GM23338 (cell line): ENCODE results near the gene PARVG. TPM values are rescaled to one million over a fixed set of nuclear protein-coding genes. Genes with fewer than 3 reads are reported as not detected.

Experiments
- ATAC-seq: fragments of 200-7000 bp; cut with Tn5 transposase; 3 replicates; pipeline ENCODE4 v1.9.1; 2020
- DNase-seq: peaks from one replicate; pipeline ENCODE4 v3.0.0-alpha.2; 2015; ENCODE audit warnings: low spot score
- H2AFZ ChIP-seq: fragments of 200-600 bp; sonication (generic); 2 replicates; pipeline ENCODE4 v1.8.0; 2016; ENCODE audit warnings: antibody characterized with exemption, mild to moderate bottlenecking, moderate library complexity
- H3F3A ChIP-seq: fragments of 200-600 bp; sonication (generic); replicated peaks from 2 replicates; pipeline ENCODE4 v1.8.0; 2017; ENCODE audit warnings: antibody characterized with exemption, mixed run types, low read depth
- H3K27ac ChIP-seq: fragments of 200-600 bp; sonication (generic); 2 replicates; pipeline ENCODE4 v1.6.1; 2016; ENCODE audit warnings: low read depth
- H3K27me3 ChIP-seq: fragments of 200-600 bp; sonication (generic); 2 replicates; pipeline ENCODE4 v1.8.0; 2016; ENCODE audit warnings: mild to moderate bottlenecking, mixed run types, moderate library complexity; ENCODE audit not compliant: insufficient read depth
- H3K36me3 ChIP-seq: fragments of 200-600 bp; sonication (generic); 2 replicates; pipeline ENCODE4 v1.8.0; 2016; ENCODE audit warnings: mild to moderate bottlenecking; ENCODE audit not compliant: insufficient read depth
- H3K4me1 ChIP-seq: fragments of 200-600 bp; sonication (generic); 2 replicates; pipeline ENCODE4 v1.8.0; 2016; ENCODE audit warnings: mild to moderate bottlenecking, moderate library complexity; ENCODE audit not compliant: insufficient read depth
- H3K4me2 ChIP-seq: fragments of 200-600 bp; sonication (generic); 2 replicates; pipeline ENCODE4 v1.7.1; 2017; ENCODE audit warnings: mixed run types
- H3K4me3 ChIP-seq: fragments of 200-600 bp; sonication (generic); 2 replicates; pipeline ENCODE4 v1.6.1; 2016; ENCODE audit warnings: mixed run types
- H3K79me2 ChIP-seq: fragments of 200-600 bp; sonication (generic); replicated peaks from 2 replicates; pipeline ENCODE4 v1.8.0; 2017; ENCODE audit warnings: mild to moderate bottlenecking; ENCODE audit not compliant: insufficient read depth
- H3K9me2 ChIP-seq: fragments of 200-600 bp; sonication (generic); 2 replicates; pipeline ENCODE4 v1.8.0; 2017; ENCODE audit not compliant: insufficient read depth
- H4K20me1 ChIP-seq: fragments of 200-600 bp; sonication (generic); replicated peaks from 2 replicates; pipeline ENCODE4 v1.8.0; 2017; ENCODE audit warnings: mild to moderate bottlenecking; ENCODE audit not compliant: insufficient read depth
- H3K27ac Mint-ChIP-seq: 2 replicates; pipeline ENCODE4 v1.8.0; 2020; ENCODE audit warnings: inconsistent platforms, mild to moderate bottlenecking, moderate library complexity, mixed read lengths
- H3K27me3 Mint-ChIP-seq: 3 replicates; pipeline ENCODE4 v1.8.0; 2022; ENCODE audit warnings: low read depth, mild to moderate bottlenecking, moderate library complexity, mixed read lengths, inconsistent platforms; ENCODE audit not compliant: insufficient read depth, poor library complexity
- H3K36me3 Mint-ChIP-seq: 3 replicates; pipeline ENCODE4 v1.8.0; 2021; ENCODE audit warnings: low read depth, mild to moderate bottlenecking, inconsistent platforms, moderate library complexity, mixed read lengths
- H3K4me1 Mint-ChIP-seq: 3 replicates; pipeline ENCODE4 v1.8.0; 2020; ENCODE audit warnings: mild to moderate bottlenecking, inconsistent platforms, mixed read lengths
- H3K4me3 Mint-ChIP-seq: 3 replicates; pipeline ENCODE4 v1.8.0; 2021; ENCODE audit warnings: moderate library complexity, mild to moderate bottlenecking, inconsistent platforms, mixed read lengths
- H3K9me3 Mint-ChIP-seq: 3 replicates; pipeline ENCODE4 v1.8.0; 2020; ENCODE audit warnings: moderate library complexity, mild to moderate bottlenecking, inconsistent platforms, mixed read lengths
- CREB1 ChIP-seq: fragments of 250-450 bp; sonication (Bioruptor Pico); IDR thresholded peaks from 2 replicates; pipeline ENCODE4 v1.5.0; 2020; ENCODE audit warnings: low read depth, mild to moderate bottlenecking, moderate library complexity
- EZH2phosphoT487 ChIP-seq: fragments of 200-600 bp; sonication (generic); IDR thresholded peaks from one replicate; pipeline ENCODE4 v1.8.1; 2018; ENCODE audit warnings: antibody characterized with exemption; ENCODE audit not compliant: unreplicated experiment
- NANOG ChIP-seq: IDR thresholded peaks from 2 replicates; pipeline ENCODE4 v1.6.1; 2016; ENCODE audit warnings: antibody characterized with exemption, borderline replicate concordance
- REST ChIP-seq: IDR thresholded peaks from one replicate; pipeline ENCODE4 v1.6.1; 2018; ENCODE audit warnings: antibody characterized with exemption; ENCODE audit not compliant: unreplicated experiment
- STAT1 ChIP-seq: IDR thresholded peaks from one replicate; pipeline ENCODE4 v1.6.1; 2016; ENCODE audit warnings: antibody characterized with exemption; ENCODE audit not compliant: unreplicated experiment
- ZNF462 ChIP-seq: fragments of 250-450 bp; sonication (Bioruptor Pico); IDR thresholded peaks from 2 replicates; pipeline ENCODE4 v1.5.0; 2020; ENCODE audit warnings: mild to moderate bottlenecking, moderate library complexity
- polyA plus RNA-seq: library from polyadenylated mRNA; unstranded; fragments of >200 nt; fragmentation: Nextera tagmentation; extraction: Ambion mirVana; gene quantifications from 2 replicates; pipeline ENCODE4 v1.2.1, GENCODE V29; 2016
- total RNA-seq: library from RNA; depleted of rRNA; stranded (reverse); fragments of >200 nt; shearing (Covaris generic); gene quantifications from 2 replicates; pipeline ENCODE4 v1.2.3, GENCODE V29; 2014

The PARVG gene
- total and polyA plus RNA-seq, 2 experiments from 2014 or later = 0.14 to 0.31 TPM

- no peak for TF ChIP-seq REST
Measured at GRCh38 chr22:44185237-44186120, 4.8 kb downstream of the PARVG start (continued).

DNA sequence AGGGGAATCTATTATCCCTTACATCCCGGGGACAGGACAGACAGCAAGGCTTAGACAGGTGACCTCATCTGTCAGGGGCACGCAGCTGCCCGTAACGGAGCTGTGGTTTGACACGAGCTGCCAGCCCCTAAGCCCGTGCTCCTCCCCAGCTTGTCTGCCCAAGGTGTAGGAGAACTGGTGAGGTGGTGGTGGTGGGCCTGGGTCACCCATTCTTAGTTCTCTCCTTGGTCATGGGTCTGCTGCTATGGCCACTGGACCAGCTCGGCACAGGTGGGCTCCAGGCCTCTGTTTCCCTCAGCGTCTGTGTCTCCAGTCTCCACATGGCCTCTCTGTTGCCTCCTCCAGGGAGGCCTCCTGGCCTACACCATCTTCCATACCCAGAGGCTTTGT, 5.4 kb downstream of the PARVG start:
- Mint-ChIP-seq H3K27me3 (peaks cover 7% of the 10 kb centered on the region), H3K27ac (no peak overlapping the region; the same call in 1 of the 2 replicates), H3K9me3 (no peaks in the 10 kb centered on the region), H3K4me1 (peaks cover under 1% of the 10 kb centered on the region; the same call in 2 of the 3 replicates), H3K4me3 (no peak overlapping the region), H3K36me3 (no peaks in the 10 kb centered on the region; the same call in 2 of the 3 replicates)
- Histone ChIP-seq H3K4me2 (no peak overlapping the region), H3K79me2 (no peaks in the 10 kb centered on the region), H4K20me1 (no peaks in the 10 kb centered on the region), H3K4me3 (no peak overlapping the region), H3K27ac (no peak overlapping the region), H3K36me3 (no peaks in the 10 kb centered on the region), H2AFZ (no peak overlapping the region), H3F3A (no peaks in the 10 kb centered on the region), H3K27me3 (no peaks in the 10 kb centered on the region), H3K4me1 (no peaks in the 10 kb centered on the region), H3K9me2 (no peaks in the 10 kb centered on the region)
- no peak for ATAC-seq
- TF ChIP-seq STAT1 (no peak), CREB1 (CRISPR knock-in tag) (no peak), ZNF462 (CRISPR knock-in tag) (no peak), EZH2phosphoT487 (no peak), NANOG (no peak), REST (no peak)
- no peak for DNase-seq
